Large intestine (tissue), 3 donors: ENCODE data around the gene ATP6V0E2. TPM values are rescaled to one million over a fixed set of nuclear protein-coding genes. Genes with fewer than 3 reads are reported as not detected.
A peak's percentile ranks its signal among the peaks of the same experiment; 100 is the strongest.

Source experiments
- DNase-seq, 2 donors: peaks; one replicate each; pipeline versions ENCODE4 v3.0.0 to v3.0.0-alpha.2; 2013
- H3K27ac ChIP-seq: one replicate; pipeline ENCODE4 v1.5.1; 2013; ENCODE audit warnings: low read length
- H3K27me3 ChIP-seq: 2 replicates; pipeline ENCODE4 v1.6.1; 2013; ENCODE audit warnings: low read length; ENCODE audit not compliant: control insufficient read depth, insufficient read depth
- H3K36me3 ChIP-seq: 2 replicates; pipeline ENCODE4 v1.6.1; 2013; ENCODE audit warnings: low read length; ENCODE audit not compliant: control insufficient read depth, insufficient read depth
- H3K4me1 ChIP-seq: one replicate; pipeline ENCODE4 v1.6.1; 2013; ENCODE audit warnings: low read length; ENCODE audit not compliant: control insufficient read depth, insufficient read depth
- H3K4me3 ChIP-seq: one replicate; pipeline ENCODE4 v1.5.1; 2013; ENCODE audit warnings: low read length
- H3K9me3 ChIP-seq: one replicate; pipeline ENCODE4 v1.6.1; 2013; ENCODE audit warnings: mild to moderate bottlenecking, low read depth, low read length, moderate library complexity; ENCODE audit not compliant: control insufficient read depth
- whole genome bisulfite sequencing: methylation state at CpG from one replicate; pipeline ENCODE4 v1.1.5; 2013; ENCODE audit warnings: low lambda C conversion rate; ENCODE audit not compliant: insufficient coverage; 5-methylcytosine and 5-hydroxymethylcytosine counted together
- polyA plus RNA-seq: library from polyadenylated mRNA; unstranded; fragments of 120-200 nt; gene quantifications from one replicate; pipeline ENCODE4 v1.2.1, GENCODE V29; 2013

Gene ATP6V0E2
- polyA plus RNA-seq, 1 donor = 15.6 TPM

- no CpG with 5 or more reads among the region's 4 CpGs for WGBS
- Histone ChIP-seq H3K4me1 (no peaks in the 10 kb centered on the region), H3K27ac (no peak overlapping the region), H3K27me3 (no peaks in the 10 kb centered on the region), H3K9me3 (no peaks in the 10 kb centered on the region), H3K4me3 (no peak overlapping the region), H3K36me3 (peaks cover 62% of the 10 kb centered on the region)
- no peak for DNase-seq
Measured at GRCh38 chr7:149863500-149863899, 10.3 kb upstream of the ATP6V0E2 start.

- H3K36me3 ChIP-seq = peaks cover 62% of the 10 kb centered on the region
- no peak overlapping the region for H3K27ac ChIP-seq
- DNase-seq = no peak
- WGBS = no CpG with 5 or more reads among the region's 8 CpGs
- H3K27me3 ChIP-seq = no peaks in the 10 kb centered on the region
- no peaks in the 10 kb centered on the region for H3K9me3 ChIP-seq
- no peak overlapping the region for H3K4me3 ChIP-seq
- no peaks in the 10 kb centered on the region for H3K4me1 ChIP-seq
Measured at GRCh38 chr7:149864023-149864422, 9.7 kb upstream of the ATP6V0E2 start.

- no peaks in the 10 kb centered on the region for H3K4me1 ChIP-seq
- H3K27me3 ChIP-seq = no peaks in the 10 kb centered on the region
- no peaks in the 10 kb centered on the region for H3K9me3 ChIP-seq
- WGBS = no CpG with 5 or more reads among the region's 12 CpGs
- no peak overlapping the region for H3K27ac ChIP-seq
- no peak overlapping the region for H3K4me3 ChIP-seq
- DNase-seq = no peak
- H3K36me3 ChIP-seq = peaks cover 55% of the 10 kb centered on the region
Measured at GRCh38 chr7:149864751-149865150, 9.0 kb upstream of the ATP6V0E2 start.

- peaks cover 51% of the 10 kb centered on the region for H3K36me3 ChIP-seq
- no CpG with 5 or more reads among the region's 7 CpGs for WGBS
- H3K9me3 ChIP-seq = no peaks in the 10 kb centered on the region
Measured at GRCh38 chr7:149865437-149865836, 8.3 kb upstream of the ATP6V0E2 start.

GRCh38 chr7:149866139-149866778 is 7.5 kb upstream of the ATP6V0E2 start:
- no peaks in the 10 kb centered on the region for H3K9me3 ChIP-seq
- H3K27me3 ChIP-seq = no peaks in the 10 kb centered on the region
- H3K4me3 ChIP-seq = no peak overlapping the region
- H3K27ac ChIP-seq = peak overlapping the region; percentile 26
- no CpG with 5 or more reads among the region's 16 CpGs for WGBS
- peaks cover 43% of the 10 kb centered on the region for H3K36me3 ChIP-seq
- DNase-seq = no peak
- no peaks in the 10 kb centered on the region for H3K4me1 ChIP-seq

More at GRCh38 chr7:149865437-149865836, 8.3 kb upstream of the ATP6V0E2 start:
- DNase-seq = no peak
- Histone ChIP-seq H3K4me1 (no peaks in the 10 kb centered on the region), H3K4me3 (no peak overlapping the region), H3K27me3 (no peaks in the 10 kb centered on the region), H3K27ac (no peak overlapping the region)

- H3K27ac ChIP-seq = peak overlapping the region; percentile 26
- H3K9me3 ChIP-seq = no peaks in the 10 kb centered on the region
- no peaks in the 10 kb centered on the region for H3K27me3 ChIP-seq
- H3K4me3 ChIP-seq = no peak overlapping the region
- H3K4me1 ChIP-seq = no peaks in the 10 kb centered on the region
- H3K36me3 ChIP-seq = peaks cover 37% of the 10 kb centered on the region
- 80% methylated on average over 1 of the region's 11 CpGs for WGBS
- DNase-seq = peak; percentile 29 to 49
Measured at GRCh38 chr7:149866779-149867447, 6.9 kb upstream of the ATP6V0E2 start.

GRCh38 chr7:149867762-149868622 is 5.8 kb upstream of the ATP6V0E2 start:
- WGBS = no CpG with 5 or more reads among the region's 25 CpGs

GRCh38 chr7:149868623-149869290 is 5.0 kb upstream of the ATP6V0E2 start:
- H3K27ac ChIP-seq = no peak overlapping the region
- WGBS = no CpG with 5 or more reads among the region's 7 CpGs
- no peaks in the 10 kb centered on the region for H3K9me3 ChIP-seq
- DNase-seq = no peak
- peaks cover 22% of the 10 kb centered on the region for H3K36me3 ChIP-seq
- H3K4me3 ChIP-seq = no peak overlapping the region
- no peaks in the 10 kb centered on the region for H3K27me3 ChIP-seq
- peaks cover 8% of the 10 kb centered on the region for H3K4me1 ChIP-seq

More at GRCh38 chr7:149867762-149868622, 5.8 kb upstream of the ATP6V0E2 start:
- Histone ChIP-seq H3K27ac (no peak overlapping the region), H3K4me1 (peaks cover 6% of the 10 kb centered on the region), H3K9me3 (no peaks in the 10 kb centered on the region), H3K36me3 (peaks cover 27% of the 10 kb centered on the region), H3K27me3 (no peaks in the 10 kb centered on the region), H3K4me3 (no peak overlapping the region)
- no peak for DNase-seq

- Histone ChIP-seq H3K27me3 (no peaks in the 10 kb centered on the region), H3K9me3 (no peaks in the 10 kb centered on the region), H3K36me3 (peaks cover 17% of the 10 kb centered on the region), H3K27ac (no peak overlapping the region), H3K4me1 (peaks cover 10% of the 10 kb centered on the region), H3K4me3 (no peak overlapping the region)
- no CpG with 5 or more reads among the region's 5 CpGs for WGBS
- no peak for DNase-seq
Measured at GRCh38 chr7:149869291-149869650, 4.5 kb upstream of the ATP6V0E2 start.

GRCh38 chr7:149869867-149870266 is 3.9 kb upstream of the ATP6V0E2 start:
- Histone ChIP-seq H3K4me3 (no peak overlapping the region), H3K27me3 (peaks cover 3% of the 10 kb centered on the region), H3K9me3 (no peaks in the 10 kb centered on the region), H3K4me1 (peaks cover 13% of the 10 kb centered on the region), H3K27ac (no peak overlapping the region), H3K36me3 (peaks cover 11% of the 10 kb centered on the region)
- no peak for DNase-seq
- WGBS = no CpG with 5 or more reads among the region's 6 CpGs
